ENCODE data around the gene VGLL1. TPM values are rescaled to one million over a fixed set of nuclear protein-coding genes. Genes with fewer than 3 reads are reported as not detected.
A peak's percentile ranks its signal among the peaks of the same experiment; 100 is the strongest.

VGLL1 gene, protein sequence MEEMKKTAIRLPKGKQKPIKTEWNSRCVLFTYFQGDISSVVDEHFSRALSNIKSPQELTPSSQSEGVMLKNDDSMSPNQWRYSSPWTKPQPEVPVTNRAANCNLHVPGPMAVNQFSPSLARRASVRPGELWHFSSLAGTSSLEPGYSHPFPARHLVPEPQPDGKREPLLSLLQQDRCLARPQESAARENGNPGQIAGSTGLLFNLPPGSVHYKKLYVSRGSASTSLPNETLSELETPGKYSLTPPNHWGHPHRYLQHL
- total RNA-seq = not detected in 2 replicates

DNA sequence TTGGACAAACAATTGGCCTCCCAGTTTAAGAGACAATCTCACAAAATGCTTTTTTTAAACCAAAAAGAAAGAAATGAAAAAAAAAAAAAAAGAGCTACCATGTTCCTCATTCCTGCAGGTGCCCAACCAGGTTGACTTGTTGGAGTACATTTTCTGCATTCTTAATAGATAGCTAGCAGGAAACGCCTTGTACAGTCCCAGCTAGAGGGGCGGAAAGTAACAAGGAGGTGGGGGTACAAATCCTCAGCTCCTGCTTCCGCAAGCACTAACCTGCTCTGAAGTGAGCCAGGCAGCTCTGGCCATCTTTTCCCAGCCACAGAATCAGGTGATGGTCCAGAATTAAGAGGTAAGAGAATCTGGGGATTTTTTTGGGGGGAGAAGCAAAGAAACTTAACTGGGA lies at the start of gene VGLL1:
Gene VGLL1 (plus strand): TSS at position 265 of the 400 bp plus-strand sequence. CDS start 3,806 bp downstream, outside the sequence.
- DNase-seq = no peak

DNA sequence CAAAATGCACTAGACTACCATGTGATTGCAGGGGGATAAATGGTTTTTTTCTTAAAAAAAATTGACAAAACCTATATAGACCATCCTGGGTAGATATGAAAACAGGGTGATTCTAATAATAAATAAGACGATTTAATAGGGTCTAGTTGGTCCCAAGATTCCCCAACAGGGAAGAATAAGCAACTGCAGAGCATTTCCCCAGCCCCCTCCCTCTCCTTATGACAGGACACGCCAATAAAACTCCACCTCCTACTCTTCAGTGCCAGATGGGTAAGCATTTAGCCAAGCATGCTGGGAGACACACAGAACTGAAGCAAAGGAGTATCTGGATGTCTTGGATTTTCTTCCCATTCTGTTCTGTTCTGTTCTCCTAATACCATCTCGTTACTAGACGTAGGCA lies 44.4 kb upstream of the VGLL1 start, which contains the start of gene BRS3:
Gene BRS3 (plus strand): TSS at position 301 of the 400 bp plus-strand sequence. CDS start 168 bp downstream, outside the sequence.
- DNase-seq = no peak

DNA sequence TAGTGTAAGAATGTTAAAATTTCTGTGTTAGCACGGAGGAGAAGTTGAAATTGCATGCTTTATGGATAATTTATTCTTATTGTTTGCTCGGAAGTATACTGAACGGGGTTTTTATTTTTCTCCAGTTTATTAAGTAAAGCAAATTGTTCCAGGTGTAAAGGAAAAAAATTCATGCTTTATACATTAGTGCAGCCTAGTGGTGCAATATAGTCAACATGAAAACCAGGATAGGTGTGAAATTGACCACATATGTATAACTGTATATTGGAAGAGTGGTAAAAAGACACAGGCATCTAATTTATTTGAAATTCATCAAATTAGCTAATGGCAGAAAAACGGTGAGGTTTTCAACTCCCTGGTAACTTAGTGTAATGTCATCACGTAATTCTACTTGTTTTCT lies 43.3 kb upstream of the VGLL1 start:
- DNase-seq = no peak

DNA sequence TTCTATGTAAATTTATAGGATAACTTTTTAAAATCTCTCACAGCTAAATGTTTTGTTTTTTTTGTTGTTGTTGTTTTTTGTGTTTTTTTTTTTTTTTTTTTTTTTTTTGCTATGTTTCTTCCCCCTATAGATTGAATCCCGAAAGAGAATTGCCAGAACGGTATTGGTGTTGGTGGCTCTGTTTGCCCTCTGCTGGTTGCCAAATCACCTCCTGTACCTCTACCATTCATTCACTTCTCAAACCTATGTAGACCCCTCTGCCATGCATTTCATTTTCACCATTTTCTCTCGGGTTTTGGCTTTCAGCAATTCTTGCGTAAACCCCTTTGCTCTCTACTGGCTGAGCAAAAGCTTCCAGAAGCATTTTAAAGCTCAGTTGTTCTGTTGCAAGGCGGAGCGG lies 40.2 kb upstream of the VGLL1 start:
- no peak for DNase-seq

DNA sequence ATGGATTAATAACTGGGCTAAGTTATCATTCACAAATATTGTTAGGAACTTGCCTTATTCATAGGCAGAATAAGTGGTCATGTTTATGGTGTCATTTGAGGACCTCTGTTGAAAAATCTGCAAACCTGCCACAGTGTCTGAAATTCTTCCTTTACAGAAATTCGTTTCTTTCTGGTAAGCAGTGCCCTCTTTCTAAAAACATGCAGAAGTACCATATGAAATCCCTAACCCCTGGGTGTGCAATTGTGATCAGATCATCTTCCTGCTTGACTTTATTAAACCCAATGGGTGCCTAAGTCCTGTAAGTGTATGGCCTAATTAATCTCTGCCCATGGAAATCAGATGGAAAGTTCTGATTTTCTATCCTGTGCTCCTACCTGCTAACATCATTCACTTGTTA lies 39.0 kb upstream of the VGLL1 start:
- DNase-seq = no peak

DNA sequence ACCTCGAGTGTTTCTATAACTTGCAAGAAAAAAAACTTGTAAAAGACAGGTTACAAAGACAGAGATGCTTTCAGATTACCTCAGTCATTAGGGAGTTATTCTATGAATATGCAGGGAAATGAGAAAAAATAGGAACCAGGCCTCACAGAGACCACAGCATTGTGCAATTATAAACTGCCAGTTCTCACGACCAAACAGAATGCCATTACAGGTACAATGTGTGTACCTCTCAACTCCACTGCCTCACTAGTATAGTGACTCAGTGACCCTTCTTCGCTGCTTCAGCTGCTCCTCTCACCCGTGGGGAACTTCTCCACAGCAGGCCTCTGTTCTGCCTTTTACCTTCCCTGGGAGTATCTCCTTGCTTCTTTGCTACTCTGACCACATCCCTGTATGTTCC lies 37.0 kb upstream of the VGLL1 start:
- no peak for DNase-seq

DNA sequence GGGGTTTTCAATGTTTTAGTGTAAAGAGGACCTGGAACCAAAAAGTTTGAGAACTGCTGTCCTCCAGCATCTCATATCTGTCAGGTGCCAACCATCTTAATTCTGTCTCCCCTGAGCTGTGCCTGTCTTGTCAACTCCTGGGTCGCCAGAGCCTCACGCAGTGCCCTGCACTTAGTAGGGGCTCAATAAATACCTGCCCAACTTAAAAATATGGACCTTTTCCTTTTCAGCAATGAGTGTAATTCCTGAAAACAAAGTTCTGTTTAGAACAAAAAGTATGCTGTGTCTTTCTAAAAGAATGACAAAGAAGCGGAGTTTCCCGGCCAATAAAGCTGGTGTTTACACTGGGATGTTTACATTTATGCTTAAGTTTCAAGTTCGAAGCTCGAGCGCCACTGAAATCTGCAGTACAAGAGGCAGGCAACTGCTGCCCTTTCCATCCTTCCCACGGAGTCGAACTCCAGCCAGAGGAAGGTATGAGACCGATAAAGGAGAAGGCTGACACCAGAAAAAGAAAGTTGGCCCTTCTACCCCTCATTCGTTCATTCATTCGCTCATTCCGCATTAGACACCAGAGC lies 35.7 kb upstream of the VGLL1 start:
- DNase-seq = no peak

DNA sequence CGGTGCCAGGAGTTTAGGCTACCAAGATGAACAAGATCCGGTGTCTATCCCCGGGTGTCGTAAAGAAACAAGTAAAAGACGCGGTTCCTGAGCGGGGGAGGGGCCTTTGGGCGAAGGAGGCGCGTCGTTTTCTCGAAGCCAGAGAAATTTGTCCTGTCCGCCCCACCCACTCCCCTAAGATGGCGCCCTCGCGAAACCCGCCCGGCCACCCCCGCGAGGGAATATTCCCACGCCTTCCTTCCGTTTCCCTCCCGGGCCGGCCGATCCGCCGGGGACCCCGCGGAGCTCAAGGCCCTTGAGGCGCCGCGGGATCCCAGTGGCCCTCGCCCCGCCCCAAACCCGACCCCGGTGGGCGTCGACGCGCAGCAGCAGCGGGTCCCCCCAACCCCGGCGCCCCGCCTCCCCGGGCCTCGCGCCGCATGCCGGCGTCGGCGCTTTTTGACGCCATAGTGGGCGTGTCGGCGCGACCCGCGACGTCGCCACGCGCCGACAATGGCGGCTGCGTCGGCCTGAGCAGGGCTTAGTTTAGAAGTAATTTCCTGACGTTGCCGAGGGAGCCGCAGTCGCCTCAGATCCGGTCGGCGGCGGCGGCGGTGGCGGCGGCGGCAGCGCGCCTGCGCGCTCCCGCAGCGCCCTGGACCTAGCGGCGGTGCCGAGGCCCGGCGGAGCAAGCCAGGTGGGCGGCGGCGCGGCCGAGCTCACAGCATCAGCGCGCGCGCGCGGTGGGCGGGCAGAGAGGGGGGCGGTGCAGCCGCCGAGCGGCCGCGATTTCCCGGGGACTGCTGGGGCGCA lies 35.1 kb upstream of the VGLL1 start:
- DNase-seq = peak; percentile 83

DNA sequence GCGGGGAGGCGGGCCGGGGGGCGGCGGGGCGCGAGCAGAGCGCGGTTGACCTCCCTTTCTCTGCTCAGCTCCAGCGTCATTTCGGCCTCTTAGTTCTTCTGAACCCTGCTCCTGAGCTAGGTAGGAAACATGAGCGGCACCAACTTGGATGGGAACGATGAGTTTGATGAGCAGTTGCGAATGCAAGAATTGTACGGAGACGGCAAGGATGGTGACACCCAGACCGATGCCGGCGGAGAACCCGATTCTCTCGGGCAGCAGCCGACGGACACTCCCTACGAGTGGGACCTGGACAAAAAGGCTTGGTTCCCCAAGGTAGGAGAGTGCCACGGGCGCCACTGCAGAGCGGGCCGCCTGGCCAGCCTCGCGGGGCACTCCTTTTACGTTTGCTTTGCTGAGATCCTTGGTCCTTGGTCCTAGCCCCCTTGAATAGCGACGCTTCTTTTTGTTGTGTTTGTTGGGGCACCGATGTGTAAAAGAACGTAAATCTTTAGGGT lies 34.4 kb upstream of the VGLL1 start, which contains the start of gene HTATSF1:
Gene HTATSF1 (plus strand): TSS at position 37 of the 497 bp plus-strand sequence. CDS start 93 bp downstream, at position 130.
- peak; percentile 20 for DNase-seq

DNA sequence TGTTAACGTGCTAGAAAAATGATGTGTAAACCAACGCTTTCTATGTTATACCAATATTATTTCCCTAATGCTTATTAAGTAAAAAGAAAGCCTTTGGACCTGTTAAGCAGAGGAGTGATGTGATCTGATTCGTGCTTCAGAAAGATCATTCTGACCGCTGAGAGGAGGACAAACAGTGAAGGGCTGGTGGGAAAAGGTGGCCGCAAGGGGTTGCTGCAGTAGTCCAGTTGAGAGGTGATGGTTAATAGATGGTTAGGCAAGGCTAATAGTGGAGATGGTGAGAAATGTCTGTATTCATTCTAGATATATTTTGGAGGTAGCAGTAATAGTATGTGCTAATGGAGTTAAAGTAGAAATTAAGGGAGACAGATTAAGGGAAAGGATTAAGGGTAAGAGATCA lies 12.9 kb upstream of the VGLL1 start:
- DNase-seq = no peak

DNA sequence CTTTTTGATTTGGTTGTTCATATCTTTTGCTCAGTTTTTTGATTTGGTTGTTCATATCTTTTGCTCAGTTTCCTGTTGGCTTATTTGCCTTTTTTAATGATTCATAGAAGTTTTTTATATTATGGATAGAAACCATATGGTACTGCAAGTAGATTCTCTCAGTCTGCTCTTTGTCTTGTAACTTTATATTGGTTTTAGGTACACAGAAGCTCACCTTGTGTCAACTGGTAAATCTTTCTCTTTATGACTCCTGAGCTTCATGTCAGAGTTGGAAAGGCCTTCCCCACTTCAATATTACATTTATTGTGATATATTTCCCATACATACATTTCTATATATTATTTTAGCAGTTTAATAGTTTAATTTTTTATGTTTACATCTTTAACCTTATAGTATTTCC lies 8.2 kb upstream of the VGLL1 start:
- DNase-seq = no peak

DNA sequence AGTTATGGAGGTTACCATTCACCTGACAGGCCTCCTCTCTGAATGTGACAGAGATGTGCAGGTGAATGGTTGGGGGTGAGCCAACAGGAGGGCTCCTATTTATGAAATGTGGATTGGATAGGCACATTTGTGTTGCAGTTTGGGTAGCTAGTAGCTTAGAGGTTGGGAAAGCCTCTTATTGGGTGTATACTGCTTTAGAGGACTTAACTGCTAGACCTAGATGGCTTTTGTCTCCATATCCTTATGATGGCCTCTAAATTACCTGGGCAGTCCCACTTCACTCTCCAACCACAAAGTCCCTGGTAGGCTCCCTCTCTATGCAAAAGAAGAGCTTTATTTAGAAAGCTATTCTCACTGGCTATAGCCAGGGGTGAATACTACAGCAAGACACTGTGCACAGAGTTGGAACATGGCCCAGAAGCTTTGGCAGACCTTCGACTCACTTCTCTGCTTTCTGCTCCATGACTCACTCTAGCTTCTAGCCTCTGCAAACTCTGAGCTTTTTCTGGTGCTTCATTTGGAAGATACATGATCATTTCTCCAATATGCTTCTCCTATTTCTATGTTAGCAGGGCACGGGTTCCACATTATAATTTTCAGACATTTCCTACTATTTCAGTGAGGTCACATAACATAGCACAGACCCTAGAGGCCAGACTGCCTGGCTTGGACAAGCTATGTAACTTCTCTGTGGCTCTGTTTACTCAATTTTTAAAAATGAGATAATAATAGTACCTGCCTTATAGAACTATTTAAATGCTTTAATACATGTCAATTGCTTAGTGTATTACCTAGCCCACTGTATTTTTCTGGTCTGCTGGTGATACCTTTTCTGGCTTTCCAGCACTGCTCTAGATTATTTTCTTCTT lies 6.0 kb upstream of the VGLL1 start:
- peak; percentile 40 for DNase-seq

DNA sequence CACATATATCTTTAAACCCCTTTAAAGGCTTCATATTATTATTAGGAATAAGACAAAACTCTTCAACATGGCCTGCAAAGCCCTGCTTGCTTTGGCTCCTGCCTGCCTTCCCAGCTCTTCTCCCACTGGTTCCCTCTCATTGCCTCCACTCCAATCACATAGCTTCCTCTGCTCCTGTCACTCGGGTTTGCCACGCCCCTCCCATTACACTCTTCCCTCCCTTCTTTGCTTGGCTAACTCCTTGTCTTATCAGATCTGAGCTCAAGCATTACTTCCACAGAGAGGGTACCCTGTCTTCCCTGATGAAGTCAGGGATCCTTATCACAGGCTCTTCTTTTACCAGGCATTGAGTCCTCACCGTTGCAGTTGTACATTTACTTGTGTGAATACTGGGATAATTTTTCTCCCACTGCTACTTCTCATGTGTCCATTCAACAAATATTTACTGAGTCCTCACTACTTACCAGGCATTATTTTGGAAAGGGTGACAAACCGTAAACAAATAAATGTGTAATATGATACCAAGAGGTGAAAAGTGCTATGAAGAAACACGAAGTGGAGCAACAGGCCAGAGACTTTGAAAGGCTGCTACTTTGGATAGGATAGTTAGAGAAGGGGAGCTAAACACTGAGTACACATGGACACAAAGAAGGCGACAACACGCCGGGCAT lies 3.2 kb upstream of the VGLL1 start:
- no peak for DNase-seq

DNA sequence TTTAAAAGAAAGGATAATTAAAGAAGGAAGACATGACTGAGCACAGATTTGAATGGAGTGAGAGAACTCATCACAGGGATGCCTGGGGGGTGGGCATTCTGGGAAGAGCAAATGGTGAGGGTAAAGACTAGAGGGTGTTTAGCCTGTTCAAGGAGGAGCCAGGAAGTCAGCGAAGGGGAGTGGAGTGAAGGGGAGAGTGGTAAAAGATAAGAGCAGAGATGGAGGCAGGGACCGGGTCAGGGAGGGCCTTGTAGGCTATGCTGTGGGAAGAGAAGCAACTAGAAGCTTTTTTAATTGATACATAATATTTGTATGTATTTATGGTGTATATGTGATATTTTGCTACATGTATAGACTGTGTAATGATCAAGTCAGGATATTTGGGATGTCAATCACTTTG lies 2.2 kb upstream of the VGLL1 start:
- no peak for DNase-seq

DNA sequence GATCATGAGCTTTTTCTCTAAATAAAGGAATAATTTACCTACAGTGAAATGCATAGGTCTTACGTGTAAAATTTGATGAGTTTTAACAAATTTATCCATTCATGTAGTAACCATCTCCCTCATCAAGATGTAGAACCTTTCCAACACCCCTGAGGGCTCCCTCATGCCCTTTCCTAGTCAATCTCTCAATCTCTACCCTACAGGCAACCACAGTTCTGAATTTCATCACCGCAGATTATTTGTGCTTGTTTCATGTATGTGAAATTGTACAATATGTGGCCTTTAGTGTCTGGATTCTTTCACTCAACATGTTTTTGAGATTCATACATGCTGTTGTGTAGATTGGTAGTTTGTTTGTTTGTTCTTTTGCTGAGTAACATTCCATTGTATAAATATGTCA lies 2.1 kb downstream of the VGLL1 start:
- DNase-seq = no peak

DNA sequence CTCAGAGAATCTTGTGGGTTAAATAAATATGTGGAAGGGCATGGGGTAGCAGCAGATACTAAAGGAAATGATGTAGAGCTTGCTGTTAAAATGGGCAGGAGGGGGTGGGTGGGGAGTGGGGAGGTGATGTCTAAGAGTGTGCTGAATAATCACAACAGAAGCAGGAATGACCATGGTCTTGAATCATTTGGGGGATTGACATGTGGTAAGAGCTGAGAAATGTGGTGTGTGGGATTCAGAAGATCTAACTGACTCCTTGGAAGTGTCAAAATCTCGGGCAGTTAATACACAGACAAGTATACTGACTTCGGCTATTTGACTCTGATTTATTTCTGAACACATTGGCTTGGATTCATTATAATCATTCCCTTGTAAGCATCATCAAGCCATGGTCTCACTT lies 6.8 kb downstream of the VGLL1 start:
- DNase-seq = no peak

DNA sequence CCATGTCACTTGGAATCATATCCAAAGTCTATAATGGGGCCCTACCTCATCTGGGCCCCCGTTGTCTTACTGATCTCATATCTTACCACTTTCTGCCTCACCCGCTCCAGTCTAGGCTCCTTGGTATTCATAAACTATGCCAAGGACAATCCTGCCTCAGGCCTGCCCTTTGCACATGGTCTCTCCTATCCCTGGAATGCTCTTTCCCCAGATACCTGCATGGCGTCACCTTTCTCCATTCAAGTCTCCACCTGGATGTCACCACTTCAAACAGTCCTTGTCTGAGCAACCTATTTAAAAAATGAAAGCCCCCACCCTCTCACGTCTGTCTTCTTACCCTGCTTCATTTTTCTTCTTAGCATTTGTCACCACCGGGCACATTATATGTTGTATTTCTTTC lies 8.2 kb downstream of the VGLL1 start:
- DNase-seq = no peak

DNA sequence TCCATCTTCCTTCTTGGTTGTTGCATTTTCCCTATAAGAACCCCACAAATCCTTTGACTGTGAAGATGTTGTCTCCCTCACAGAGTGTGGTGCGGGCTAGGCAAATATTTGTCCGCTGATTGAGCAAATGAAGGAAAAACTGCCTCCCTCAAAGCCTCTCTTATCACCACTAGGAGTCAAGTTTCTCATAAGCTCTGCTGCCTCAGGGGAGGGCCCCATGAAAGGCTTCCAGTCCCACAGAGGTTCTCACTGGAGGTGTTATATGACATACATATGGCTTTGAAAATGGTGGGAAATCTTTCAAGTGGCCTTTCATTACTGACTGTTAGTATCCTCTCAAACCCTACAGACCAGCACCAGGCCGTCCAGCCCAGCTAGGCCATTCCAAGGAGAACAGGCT lies 9.3 kb downstream of the VGLL1 start:
- no peak for DNase-seq

DNA sequence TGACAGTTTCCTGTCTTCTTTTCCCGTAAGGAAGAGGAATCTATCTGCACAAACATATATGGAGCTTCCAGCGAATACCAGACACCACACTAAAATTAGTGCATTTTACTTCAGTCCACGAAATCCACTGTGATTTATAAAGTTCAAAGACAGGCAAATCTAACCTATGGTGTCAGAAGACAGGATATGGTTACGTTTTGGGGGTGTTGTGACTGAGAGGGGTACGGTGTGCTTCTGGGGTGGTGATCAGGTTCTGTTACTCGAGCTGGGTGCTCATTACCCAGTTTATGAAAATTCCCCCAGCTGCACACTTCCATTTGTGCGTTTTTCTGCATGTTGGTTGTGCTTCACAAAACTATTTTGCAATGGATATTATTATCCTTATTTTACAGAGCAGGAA lies 10.3 kb downstream of the VGLL1 start:
- no peak for DNase-seq

DNA sequence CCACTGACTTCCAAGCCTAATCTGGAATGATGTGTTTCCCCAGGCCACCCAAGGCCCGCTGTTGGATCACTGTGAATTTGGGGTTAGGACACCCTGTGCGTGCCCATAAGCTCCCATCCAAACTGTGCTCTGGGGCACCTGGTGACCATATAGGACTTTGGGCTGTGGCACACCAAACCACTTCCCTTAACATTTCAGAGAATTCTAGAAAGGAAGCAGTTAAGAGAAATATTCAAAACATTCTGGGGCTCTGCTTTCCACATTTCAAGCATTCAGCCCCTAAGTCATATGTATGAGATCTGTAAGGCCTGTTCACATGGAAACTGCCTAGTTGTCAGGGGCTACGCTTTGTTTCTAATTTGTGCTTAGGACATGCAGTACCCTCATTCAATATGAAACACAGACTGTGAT lies 14.4 kb downstream of the VGLL1 start:
- DNase-seq = no peak

DNA sequence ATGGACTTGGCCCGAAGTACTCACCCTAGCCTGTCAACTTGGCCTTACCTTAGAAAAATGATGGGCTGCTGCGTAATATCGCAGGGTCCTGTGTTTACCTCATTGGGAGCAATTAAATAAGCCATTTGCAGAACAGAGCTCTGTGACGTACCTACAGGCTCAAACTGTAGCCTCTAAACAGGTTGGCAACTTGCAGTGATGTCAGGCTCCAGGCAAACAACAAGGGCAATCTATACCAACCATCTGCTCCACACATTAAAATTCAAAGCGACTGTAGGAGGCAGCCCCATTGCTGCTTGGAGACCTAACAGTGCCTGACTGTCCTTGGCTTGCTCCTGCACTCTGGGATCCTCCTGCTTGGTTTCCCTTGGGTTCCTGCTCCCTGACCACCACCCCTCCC lies 17.2 kb downstream of the VGLL1 start:
- no peak for DNase-seq

DNA sequence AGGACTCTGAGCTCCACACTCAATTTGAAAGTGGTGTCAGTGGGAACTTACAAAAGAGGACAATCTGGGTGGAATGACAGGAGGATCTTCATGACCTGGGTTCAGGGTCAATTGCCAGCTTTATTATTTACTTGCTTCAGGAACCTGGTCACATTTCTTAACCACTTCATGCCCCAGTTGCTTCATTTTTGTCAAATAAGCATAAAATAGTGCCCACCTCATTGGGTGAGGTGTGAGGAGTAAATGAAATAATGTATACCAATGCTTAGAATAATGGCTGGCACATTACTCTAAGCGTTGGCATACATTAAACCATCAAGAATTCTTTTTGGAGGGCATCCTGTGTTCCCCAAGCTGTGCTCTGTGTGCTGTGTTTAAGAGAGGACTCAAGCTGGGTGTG lies 19.4 kb downstream of the VGLL1 start:
- no peak for DNase-seq

Data from dermis blood vessel endothelial cell (primary cell).